AG09309 (cell line): ENCODE measurements around the gene THSD4.

Experiments
- DNase-seq: peaks from one replicate; pipeline ENCODE4 v3.0.0-alpha.2; 2010; ENCODE audit warnings: low read depth
- H3K4me3 ChIP-seq: 2 replicates; pipeline ENCODE4 v1.5.1; 2011; ENCODE audit warnings: mild to moderate bottlenecking, low read depth, low read length, moderate library complexity; ENCODE audit not compliant: control insufficient read depth
- TF ChIP-seq, protein P1 (sequence below): IDR thresholded peaks from 2 replicates; pipeline ENCODE4 v1.5.1; 2011; ENCODE audit warnings: mild to moderate bottlenecking, low read depth, low read length, inconsistent platforms; ENCODE audit not compliant: insufficient read depth, control insufficient read depth; ENCODE audit errors: missing control alignments

THSD4 gene

DNA sequence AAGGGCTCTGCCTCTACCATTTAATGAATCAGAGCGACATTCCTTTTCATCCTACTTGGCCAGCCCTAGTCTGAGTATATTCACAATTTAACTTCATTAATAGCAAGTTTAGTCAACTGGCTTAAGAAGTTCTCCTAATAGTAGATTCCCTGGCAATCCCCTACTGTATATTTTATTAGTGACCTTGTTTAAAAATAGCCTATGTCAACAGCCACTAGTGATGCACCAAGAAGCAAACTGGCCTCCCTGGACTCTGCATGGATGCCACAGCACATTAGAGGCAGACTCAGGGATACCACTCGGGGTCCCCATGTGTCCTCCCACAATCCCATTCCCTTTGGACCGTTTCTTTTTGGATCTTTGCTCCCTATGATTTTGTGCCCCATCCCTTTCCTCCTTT is 83.6 kb downstream of the THSD4 start:
- DNase-seq, result no peak
- TF ChIP-seq, protein P1, sequence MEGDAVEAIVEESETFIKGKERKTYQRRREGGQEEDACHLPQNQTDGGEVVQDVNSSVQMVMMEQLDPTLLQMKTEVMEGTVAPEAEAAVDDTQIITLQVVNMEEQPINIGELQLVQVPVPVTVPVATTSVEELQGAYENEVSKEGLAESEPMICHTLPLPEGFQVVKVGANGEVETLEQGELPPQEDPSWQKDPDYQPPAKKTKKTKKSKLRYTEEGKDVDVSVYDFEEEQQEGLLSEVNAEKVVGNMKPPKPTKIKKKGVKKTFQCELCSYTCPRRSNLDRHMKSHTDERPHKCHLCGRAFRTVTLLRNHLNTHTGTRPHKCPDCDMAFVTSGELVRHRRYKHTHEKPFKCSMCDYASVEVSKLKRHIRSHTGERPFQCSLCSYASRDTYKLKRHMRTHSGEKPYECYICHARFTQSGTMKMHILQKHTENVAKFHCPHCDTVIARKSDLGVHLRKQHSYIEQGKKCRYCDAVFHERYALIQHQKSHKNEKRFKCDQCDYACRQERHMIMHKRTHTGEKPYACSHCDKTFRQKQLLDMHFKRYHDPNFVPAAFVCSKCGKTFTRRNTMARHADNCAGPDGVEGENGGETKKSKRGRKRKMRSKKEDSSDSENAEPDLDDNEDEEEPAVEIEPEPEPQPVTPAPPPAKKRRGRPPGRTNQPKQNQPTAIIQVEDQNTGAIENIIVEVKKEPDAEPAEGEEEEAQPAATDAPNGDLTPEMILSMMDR, result no peak
- no peak overlapping the region for H3K4me3 ChIP-seq

DNA sequence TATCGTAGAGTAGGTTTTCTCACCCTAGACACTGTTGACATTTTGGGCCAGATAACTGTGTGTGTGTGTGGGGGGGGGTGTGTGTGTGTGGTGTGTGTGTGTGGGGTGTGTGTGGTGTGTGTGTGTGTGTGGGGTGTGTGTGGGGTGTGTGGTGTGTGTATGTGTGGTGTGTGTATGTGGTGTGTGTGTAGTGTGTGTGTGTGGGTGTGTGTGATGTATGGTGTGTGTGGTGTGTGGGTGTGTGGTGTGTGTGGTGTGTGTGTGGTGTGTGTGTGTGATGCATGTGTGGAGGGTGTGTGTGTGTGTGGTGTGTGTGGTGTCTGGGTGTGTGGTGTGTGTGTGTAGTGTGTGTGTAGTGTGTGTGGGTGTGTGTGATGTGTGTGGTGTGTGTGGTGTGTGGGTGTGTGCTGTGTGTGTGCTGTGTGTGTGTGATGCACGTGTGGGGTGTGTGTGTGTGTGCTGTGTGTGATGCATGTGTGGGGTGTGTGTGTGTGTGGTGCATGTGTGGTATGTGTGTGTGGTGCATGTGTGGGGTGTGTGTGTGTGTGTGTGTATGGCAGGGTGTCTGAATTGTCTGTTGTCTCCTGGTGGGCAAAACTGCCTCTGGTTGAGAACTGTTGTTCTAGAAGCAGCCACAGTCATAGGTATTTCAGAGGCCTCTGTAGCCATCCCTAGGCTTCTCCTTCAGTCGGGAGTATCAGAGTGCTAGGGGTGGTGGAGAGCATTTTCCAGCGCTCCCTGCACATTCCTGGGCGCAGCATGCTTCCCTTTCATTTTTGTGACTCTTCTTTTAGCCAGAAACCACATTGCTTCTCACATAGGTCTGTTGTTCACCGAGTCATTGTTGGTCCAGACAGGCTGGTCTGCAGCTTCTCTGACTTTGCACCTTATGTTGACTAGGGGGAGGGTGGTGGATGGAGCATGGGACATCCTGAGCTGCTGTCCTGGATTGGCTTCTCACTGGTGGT is 84.4 kb downstream of the THSD4 start:
- DNase-seq, result no peak
- TF ChIP-seq, protein P1, result no peak
- no peak overlapping the region for H3K4me3 ChIP-seq

DNA sequence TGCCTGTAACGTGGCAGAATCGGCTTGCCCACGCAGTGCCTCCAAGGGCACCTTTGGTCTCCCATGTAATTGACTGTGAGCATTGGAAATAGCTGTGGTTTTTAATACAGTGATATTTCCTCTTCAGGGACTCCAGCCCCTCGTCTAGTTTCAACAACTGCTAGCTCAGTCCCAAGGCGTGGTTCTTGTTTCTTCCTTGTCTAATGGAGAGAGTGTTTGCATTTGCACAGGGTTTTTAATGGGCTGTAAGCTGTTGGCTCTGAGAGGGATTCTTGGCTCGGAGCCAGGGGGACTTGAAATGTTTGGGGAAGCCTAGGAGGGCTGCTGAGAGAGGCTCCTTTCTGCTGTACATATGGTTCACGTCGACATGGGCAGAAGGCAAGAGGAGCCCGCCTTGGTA is 86.2 kb downstream of the THSD4 start:
- no peak overlapping the region for H3K4me3 ChIP-seq
- no peak for DNase-seq
- TF ChIP-seq, protein P1, result no peak

DNA sequence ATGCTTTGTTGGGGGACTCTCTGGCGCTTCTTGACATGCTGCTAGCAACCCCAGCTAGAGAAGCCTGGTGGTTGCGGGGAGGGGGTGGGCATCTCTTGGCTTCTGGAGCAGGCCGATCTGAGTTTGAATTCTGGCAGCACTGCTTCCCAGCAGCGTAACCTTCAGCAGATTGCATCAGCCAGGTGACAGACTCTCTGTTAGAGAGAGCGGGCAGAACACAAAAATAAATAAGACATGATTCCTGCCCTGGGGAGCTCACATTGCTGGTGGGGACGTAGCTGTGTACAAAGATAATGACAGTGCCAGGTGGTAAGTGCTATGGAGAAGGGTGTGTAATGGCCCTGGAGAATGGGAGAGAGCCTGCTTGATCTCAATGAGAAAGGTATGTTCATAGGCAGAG is 87.4 kb downstream of the THSD4 start:
- DNase-seq, result no peak
- no peak overlapping the region for H3K4me3 ChIP-seq
- TF ChIP-seq, protein P1, result no peak

DNA sequence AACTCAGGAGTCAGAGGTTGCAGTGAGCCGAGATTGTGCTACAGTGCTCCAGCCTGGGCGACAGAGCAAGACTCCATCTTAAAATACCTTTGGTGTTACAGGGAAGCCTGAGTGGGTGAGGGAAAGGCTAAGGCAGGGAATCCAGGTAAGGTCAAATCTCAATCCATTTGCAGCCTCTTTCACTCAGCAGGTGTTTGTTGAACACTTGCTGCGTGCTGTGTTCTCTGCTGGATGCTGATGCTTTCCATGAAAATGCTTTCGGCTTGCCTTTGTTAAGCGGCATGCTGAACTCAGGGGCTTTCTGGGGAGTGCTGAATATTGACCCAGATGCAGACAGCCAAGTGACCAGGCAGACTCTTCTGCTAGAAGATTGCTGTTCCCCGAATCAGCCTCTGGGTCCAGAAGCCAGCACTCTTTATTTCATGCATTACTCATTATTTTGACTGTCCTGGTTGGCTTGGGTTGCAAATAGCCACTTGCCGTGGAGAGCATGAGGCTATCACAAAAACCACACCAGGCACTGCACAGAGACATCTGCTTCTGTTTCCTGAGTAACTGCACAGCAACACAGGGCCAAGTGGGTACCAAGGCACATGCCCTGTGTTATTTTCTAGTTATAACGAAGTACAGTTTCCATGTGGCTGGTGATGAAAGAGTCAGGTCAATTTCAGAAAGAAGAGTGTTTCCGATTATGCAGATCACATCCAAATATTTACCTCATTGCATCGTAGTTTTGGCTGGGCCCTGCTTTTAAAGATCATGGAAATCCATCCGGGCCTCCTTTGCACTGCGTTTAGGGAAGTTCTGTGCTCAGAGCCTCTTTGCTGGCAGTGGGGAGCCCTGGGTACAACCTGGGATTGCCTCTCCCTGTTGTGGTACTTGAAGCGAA is 88.6 kb downstream of the THSD4 start:
- no peak for DNase-seq
- H3K4me3 ChIP-seq, result no peak overlapping the region
- TF ChIP-seq, protein P1, result no peak

DNA sequence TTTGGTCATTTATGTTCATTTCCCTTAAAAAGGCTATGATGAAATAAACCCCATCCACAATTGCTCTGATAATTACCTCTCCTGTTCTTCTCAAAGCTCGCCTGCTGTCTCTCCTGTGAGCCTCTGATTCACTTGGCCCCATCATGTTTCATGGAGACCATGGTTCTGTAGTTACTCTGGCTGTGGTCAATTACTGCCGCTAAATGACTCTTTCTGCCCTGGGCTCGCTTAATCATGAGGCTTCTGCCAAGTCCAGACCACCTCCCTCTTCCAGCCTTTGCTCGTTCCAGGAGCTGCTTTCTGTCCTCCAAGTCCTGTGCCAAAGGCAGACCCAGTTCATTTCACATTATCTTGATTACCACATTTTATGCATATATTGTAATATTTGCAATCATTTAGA is 91.9 kb downstream of the THSD4 start:
- TF ChIP-seq, protein P1, result no peak
- DNase-seq, result no peak
- no peak overlapping the region for H3K4me3 ChIP-seq
